ENCODE data around the gene FOXP1. TPM values are rescaled to one million over a fixed set of nuclear protein-coding genes. Genes with fewer than 3 reads are reported as not detected.

The FOXP1 gene
- total and polyA plus RNA-seq, 4 donors: 15.2 to 263 (median 110) TPM

DNA sequence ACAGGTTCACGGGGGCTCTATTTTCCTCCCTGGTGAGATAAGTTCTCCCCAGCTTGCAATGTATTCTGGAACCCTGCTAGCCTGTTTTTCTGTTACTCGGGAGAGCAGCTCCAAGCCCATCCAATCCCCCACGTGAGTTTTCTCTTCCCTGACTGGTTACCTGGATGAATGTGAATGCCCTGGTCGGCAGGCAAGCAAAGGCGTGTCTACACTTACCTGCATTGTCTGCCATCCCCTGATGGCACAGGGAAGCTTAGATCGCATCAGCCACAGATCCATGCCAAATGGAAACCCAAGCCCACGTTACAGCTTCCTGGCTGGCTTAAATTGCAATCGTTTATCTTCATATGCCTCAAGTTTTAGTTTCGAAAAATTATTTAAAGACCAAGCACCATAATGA is 149.9 kb downstream of the FOXP1 start:
- H3K4me3 ChIP-seq (ENCODE audit: low read length in 2 of 2): no peak overlapping the region
- no peaks in the 10 kb centered on the region for H3K36me3 ChIP-seq (ENCODE audit: control insufficient read depth in 1 of 2, insufficient read depth in 2 of 2, low read length in 1 of 2)
- H3K27me3 ChIP-seq (ENCODE audit: control insufficient read depth in 1 of 2, insufficient read depth in 2 of 2, low read length in 1 of 2): no peaks in the 10 kb centered on the region
- no peak for ATAC-seq (ENCODE audit: low FRiP score)
- no peaks in the 10 kb centered on the region for H3K9me3 ChIP-seq (ENCODE audit: control insufficient read depth, low read length)
- H3K27ac ChIP-seq (ENCODE audit: low read depth in 1 of 2, low read length in 2 of 2): peak overlapping the region in 1 of 2 donors; percentile 12
- DNase-seq: no peak
- intact Hi-C loops (cut with DNase I): loop anchor here in 1 of 2 donors (5.0 to 10.0 kb wide), 2 partner anchors 61 to 149 kb away; partner anchors contain the start of gene FOXP1
- peaks cover 6 to 7% of the 10 kb centered on the region in 2 donors for H3K4me1 ChIP-seq (ENCODE audit: control insufficient read depth in 1 of 2, insufficient read depth in 2 of 2, low read length in 2 of 2)
- WGBS, 2 donors: 12 to 17% methylated on average over 9 of the region's 9 CpGs

GRCh38 chr3:71432044-71432975 is 151.2 kb downstream of the FOXP1 start:
- ATAC-seq (ENCODE audit: low FRiP score) (peak; percentile 60), DNase-seq (no peak)
- peak overlapping the region in 1 of 2 donors; percentile 41 for H3K27ac ChIP-seq (ENCODE audit: low read depth in 1 of 2, low read length in 2 of 2)
- H3K36me3 ChIP-seq (ENCODE audit: control insufficient read depth in 1 of 2, insufficient read depth in 2 of 2, low read length in 1 of 2): no peaks in the 10 kb centered on the region
- 46 to 52% methylated on average over 17 of the region's 17 CpGs for WGBS, 2 donors
- no peak overlapping the region for H3K4me3 ChIP-seq (ENCODE audit: low read length in 2 of 2)
- peaks cover 2 to 5% of the 10 kb centered on the region in 2 donors for H3K4me1 ChIP-seq (ENCODE audit: control insufficient read depth in 1 of 2, insufficient read depth in 2 of 2, low read length in 2 of 2)
- no peaks in the 10 kb centered on the region for H3K27me3 ChIP-seq (ENCODE audit: control insufficient read depth in 1 of 2, insufficient read depth in 2 of 2, low read length in 1 of 2)
- intact Hi-C loops (cut with DNase I): loop anchor here in 1 of 2 donors (5.0 to 10.0 kb wide), 2 partner anchors 62 to 150 kb away; partner anchors contain the start of gene FOXP1
- H3K9me3 ChIP-seq (ENCODE audit: control insufficient read depth, low read length): no peaks in the 10 kb centered on the region

DNA sequence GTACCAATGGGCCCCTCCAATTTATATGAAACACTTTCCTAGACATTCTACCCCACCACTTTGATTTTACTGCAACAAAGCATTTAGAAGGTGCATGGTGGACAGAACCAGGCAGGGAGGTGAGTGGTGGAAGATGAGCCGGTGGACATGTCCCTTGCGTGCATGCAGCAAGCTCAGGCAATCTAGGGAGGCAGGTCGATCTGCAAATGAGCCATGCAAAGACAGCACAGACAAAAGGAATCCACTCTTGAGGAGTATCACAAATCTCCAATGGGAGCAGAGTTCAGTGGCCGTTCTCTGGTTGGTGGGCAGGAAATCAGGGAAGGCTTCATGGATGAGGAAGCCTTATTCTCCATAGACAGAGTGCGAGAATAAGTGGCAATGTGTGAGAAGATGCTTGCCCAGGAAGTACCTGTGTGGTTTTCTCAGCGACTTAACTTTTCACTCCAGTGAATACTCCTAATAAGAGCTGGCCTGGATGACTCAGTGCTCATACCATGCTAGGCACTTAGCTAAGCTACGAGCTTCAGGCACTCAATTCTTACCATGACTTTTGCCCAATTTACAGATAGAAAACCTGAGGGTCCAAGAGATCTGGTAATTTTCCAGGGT is 152.5 kb downstream of the FOXP1 start:
- Histone ChIP-seq H3K27me3 (ENCODE audit: control insufficient read depth in 1 of 2, insufficient read depth in 2 of 2, low read length in 1 of 2) (no peaks in the 10 kb centered on the region), H3K27ac (ENCODE audit: low read depth in 1 of 2, low read length in 2 of 2) (no peak overlapping the region), H3K9me3 (ENCODE audit: control insufficient read depth, low read length) (no peaks in the 10 kb centered on the region), H3K4me3 (ENCODE audit: low read length in 2 of 2) (no peak overlapping the region), H3K36me3 (ENCODE audit: control insufficient read depth in 1 of 2, insufficient read depth in 2 of 2, low read length in 1 of 2) (no peaks in the 10 kb centered on the region), H3K4me1 (ENCODE audit: control insufficient read depth in 1 of 2, insufficient read depth in 2 of 2, low read length in 2 of 2) (peaks cover 0 to 5% of the 10 kb centered on the region in 2 donors)
- intact Hi-C loops (cut with DNase I): loop anchor here in 1 of 2 donors (5.0 to 10.0 kb wide), 2 partner anchors 64 to 151 kb away; partner anchors contain the start of gene FOXP1
- ATAC-seq (ENCODE audit: low FRiP score): no peak
- DNase-seq: no peak
- WGBS, 2 donors: 85 to 87% methylated on average over 7 of the region's 7 CpGs

- Histone ChIP-seq H3K4me3 (ENCODE audit: low read length in 2 of 2) (no peak overlapping the region), H3K27ac (ENCODE audit: low read depth in 1 of 2, low read length in 2 of 2) (no peak overlapping the region), H3K4me1 (ENCODE audit: control insufficient read depth in 1 of 2, insufficient read depth in 2 of 2, low read length in 2 of 2) (peaks cover 0 to 4% of the 10 kb centered on the region in 2 donors), H3K36me3 (ENCODE audit: control insufficient read depth in 1 of 2, insufficient read depth in 2 of 2, low read length in 1 of 2) (no peaks in the 10 kb centered on the region), H3K9me3 (ENCODE audit: control insufficient read depth, low read length) (no peaks in the 10 kb centered on the region), H3K27me3 (ENCODE audit: control insufficient read depth in 1 of 2, insufficient read depth in 2 of 2, low read length in 1 of 2) (no peaks in the 10 kb centered on the region)
- no peak for DNase-seq
- 69 to 83% methylated on average over 5 of the region's 5 CpGs for WGBS, 2 donors
- intact Hi-C loops (cut with DNase I): no loop called here
- ATAC-seq (ENCODE audit: low FRiP score): no peak
Measured at GRCh38 chr3:71429597-71429988, 153.9 kb downstream of the FOXP1 start.

DNA sequence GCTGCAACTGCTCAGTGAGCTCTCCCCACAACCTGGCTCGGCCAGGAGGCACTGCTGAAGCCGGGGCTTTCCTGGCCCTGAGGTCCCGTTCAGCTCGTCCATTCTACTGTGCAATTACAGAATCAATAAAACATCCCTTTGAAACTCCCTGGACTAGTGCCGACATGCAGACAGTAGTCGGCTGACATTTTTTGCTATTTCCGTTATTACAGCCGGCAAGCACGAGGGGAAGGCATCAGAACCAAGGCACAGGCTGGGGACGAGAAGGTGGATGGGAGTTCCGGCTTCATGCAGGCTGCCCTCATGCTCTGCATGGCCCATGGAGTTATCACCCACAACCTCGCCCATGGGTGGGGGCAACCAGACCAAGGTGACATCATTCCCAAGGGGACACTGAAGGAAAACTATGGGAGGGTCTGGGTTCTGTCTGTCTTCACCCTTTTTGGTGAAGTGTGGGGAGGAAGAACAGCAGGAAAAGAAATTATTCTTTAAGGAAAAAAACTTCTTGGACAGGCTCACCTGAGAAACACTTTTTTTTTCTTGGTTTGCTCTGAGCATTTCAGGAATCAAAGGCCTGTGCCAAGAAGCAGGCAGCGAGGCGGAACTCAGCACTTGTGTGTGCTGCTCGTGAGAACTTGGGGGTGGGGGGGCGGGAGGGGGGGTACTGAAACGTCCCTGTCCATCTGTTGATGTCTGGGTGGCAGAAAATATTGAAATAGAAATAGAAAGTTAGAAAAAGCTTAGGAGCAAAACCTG is 154.5 kb downstream of the FOXP1 start:
- 4 to 5% methylated on average over 17 of the region's 17 CpGs for WGBS, 2 donors
- H3K27ac ChIP-seq (ENCODE audit: low read depth in 1 of 2, low read length in 2 of 2): no peak overlapping the region
- H3K4me1 ChIP-seq (ENCODE audit: control insufficient read depth in 1 of 2, insufficient read depth in 2 of 2, low read length in 2 of 2): peaks cover 0 to 4% of the 10 kb centered on the region in 2 donors
- DNase-seq (peak in 1 of 2 donors; percentile 60), ATAC-seq (ENCODE audit: low FRiP score) (peak; percentile 42)
- H3K9me3 ChIP-seq (ENCODE audit: control insufficient read depth, low read length): no peaks in the 10 kb centered on the region
- intact Hi-C loops (cut with DNase I): no loop called here
- H3K36me3 ChIP-seq (ENCODE audit: control insufficient read depth in 1 of 2, insufficient read depth in 2 of 2, low read length in 1 of 2): no peaks in the 10 kb centered on the region
- H3K27me3 ChIP-seq (ENCODE audit: control insufficient read depth in 1 of 2, insufficient read depth in 2 of 2, low read length in 1 of 2): no peaks in the 10 kb centered on the region
- H3K4me3 ChIP-seq (ENCODE audit: low read length in 2 of 2): no peak overlapping the region

DNA sequence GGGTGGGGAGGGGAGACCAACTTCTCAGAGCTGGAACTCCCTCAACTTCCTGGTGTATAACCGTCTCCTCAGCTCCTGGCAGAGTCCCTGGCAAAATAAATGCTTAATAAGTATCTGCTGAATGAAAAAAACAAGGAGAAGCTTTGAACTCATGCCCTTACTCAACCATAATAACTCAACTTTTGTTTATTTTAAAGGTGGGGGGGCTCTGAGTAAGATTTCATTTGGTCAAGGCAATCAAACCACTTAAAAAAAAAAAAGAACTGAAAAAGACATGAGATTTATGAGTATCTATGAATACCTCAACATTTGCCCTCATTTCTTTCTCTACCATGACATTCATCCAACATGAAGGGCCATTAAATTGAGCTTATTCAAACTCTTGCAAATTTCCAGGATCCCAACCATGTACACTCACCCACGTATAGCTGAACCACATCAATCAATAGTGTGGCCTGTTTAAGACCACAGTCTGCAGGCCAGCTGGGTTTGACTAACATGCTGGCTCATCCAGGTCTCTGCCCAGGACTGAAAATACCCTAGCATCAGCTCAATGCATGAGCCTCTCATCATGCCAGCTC is 157.9 kb downstream of the FOXP1 start:
- intact Hi-C loops (cut with DNase I): no loop called here
- Histone ChIP-seq H3K9me3 (ENCODE audit: control insufficient read depth, low read length) (no peaks in the 10 kb centered on the region), H3K4me1 (ENCODE audit: control insufficient read depth in 1 of 2, insufficient read depth in 2 of 2, low read length in 2 of 2) (peaks cover 0 to 7% of the 10 kb centered on the region in 2 donors), H3K27ac (ENCODE audit: low read depth in 1 of 2, low read length in 2 of 2) (no peak overlapping the region), H3K27me3 (ENCODE audit: control insufficient read depth in 1 of 2, insufficient read depth in 2 of 2, low read length in 1 of 2) (no peaks in the 10 kb centered on the region), H3K36me3 (ENCODE audit: control insufficient read depth in 1 of 2, insufficient read depth in 2 of 2, low read length in 1 of 2) (no peaks in the 10 kb centered on the region), H3K4me3 (ENCODE audit: low read length in 2 of 2) (no peak overlapping the region)
- 33% methylated on average over 2 of the region's 2 CpGs for WGBS, 2 donors
- DNase-seq (no peak), ATAC-seq (ENCODE audit: low FRiP score) (no peak)

- intact Hi-C loops (cut with DNase I): no loop called here
- peak; percentile 33 for ATAC-seq (ENCODE audit: low FRiP score)
- no peaks in the 10 kb centered on the region for H3K27me3 ChIP-seq (ENCODE audit: control insufficient read depth in 1 of 2, insufficient read depth in 2 of 2, low read length in 1 of 2)
- 72 to 73% methylated on average over 12 of the region's 12 CpGs for WGBS, 2 donors
- H3K4me3 ChIP-seq (ENCODE audit: low read length in 2 of 2): no peak overlapping the region
- DNase-seq: no peak
- H3K36me3 ChIP-seq (ENCODE audit: control insufficient read depth in 1 of 2, insufficient read depth in 2 of 2, low read length in 1 of 2): no peaks in the 10 kb centered on the region
- H3K9me3 ChIP-seq (ENCODE audit: control insufficient read depth, low read length): no peaks in the 10 kb centered on the region
- H3K4me1 ChIP-seq (ENCODE audit: control insufficient read depth in 1 of 2, insufficient read depth in 2 of 2, low read length in 2 of 2): peaks cover 0 to 3% of the 10 kb centered on the region in 2 donors
- H3K27ac ChIP-seq (ENCODE audit: low read depth in 1 of 2, low read length in 2 of 2): no peak overlapping the region
Measured at GRCh38 chr3:71423151-71423906, 160.2 kb downstream of the FOXP1 start.
